GM18870 (cell line): ENCODE measurements around the gene KMT2D.
"Not testable (repeated sequence)": the region's sequence is repeated elsewhere in the genome, so short reads cannot be mapped to it uniquely, and the experiment has no call there.

Experiments used
- ATAC-seq: cut with Tn5 transposase; IDR thresholded peaks from one replicate; pipeline ENCODE4 v1.9.1; 2021; ENCODE audit warnings: moderate library complexity; ENCODE audit not compliant: unreplicated experiment

The KMT2D gene

GRCh38 chr12:49089821-49090773 is 29.5 kb upstream of the KMT2D start:
- no peak for ATAC-seq

- no peak for ATAC-seq
Measured at GRCh38 chr12:49088932-49089330, 28.3 kb upstream of the KMT2D start.

GRCh38 chr12:49088150-49088931 is 27.7 kb upstream of the KMT2D start:
- no peak for ATAC-seq

- no peak for ATAC-seq
Measured at GRCh38 chr12:49086116-49086515, 25.5 kb upstream of the KMT2D start.

GRCh38 chr12:49084438-49084837 is 23.8 kb upstream of the KMT2D start:
- no peak for ATAC-seq

GRCh38 chr12:49079793-49080192 is 19.2 kb upstream of the KMT2D start:
- ATAC-seq: no peak

GRCh38 chr12:49070971-49071370 is 10.4 kb upstream of the KMT2D start:
- no peak for ATAC-seq

- peak; percentile 86 for ATAC-seq
Measured at GRCh38 chr12:49069507-49070346, 9.1 kb upstream of the KMT2D start, which contains the start of gene RHEBL1. RHEBL1 (minus strand) TSS chr12:49069979; CDS start chr12:49069785, 194 bp downstream.

GRCh38 chr12:49068879-49069506 is 8.4 kb upstream of the KMT2D start:
- no peak for ATAC-seq

- ATAC-seq: no peak
Measured at GRCh38 chr12:49066120-49066519, 5.5 kb upstream of the KMT2D start.

- no peak for ATAC-seq
Measured at GRCh38 chr12:49064767-49065152, 4.2 kb upstream of the KMT2D start.

GRCh38 chr12:49061916-49062315 is 1.3 kb upstream of the KMT2D start:
- not testable (repeated sequence) for ATAC-seq

- no peak for ATAC-seq
Measured at GRCh38 chr12:49061157-49061650, 610 bp upstream of the KMT2D start.

GRCh38 chr12:49059299-49060171 is 1.1 kb downstream of the KMT2D start:
- ATAC-seq: no peak

- ATAC-seq: no peak
Measured at GRCh38 chr12:49059045-49059298, 1.6 kb downstream of the KMT2D start.

- ATAC-seq: no peak
Measured at GRCh38 chr12:49058366-49059044, 2.1 kb downstream of the KMT2D start.

- no peak for ATAC-seq
Measured at GRCh38 chr12:49057888-49058287, 2.7 kb downstream of the KMT2D start.

GRCh38 chr12:49055978-49056754 is 4.4 kb downstream of the KMT2D start:
- ATAC-seq: peak; percentile 71
